HG03159 (cell line): ENCODE data around the gene CNNM1.

Experiments
- ATAC-seq: cut with Tn5 transposase; IDR thresholded peaks from one replicate; pipeline ENCODE4 v1.9.1; 2021; ENCODE audit warnings: mild to moderate bottlenecking, moderate library complexity; ENCODE audit not compliant: unreplicated experiment

CNNM1 gene

GRCh38 chr10:99443500-99443899, 114.3 kb downstream of the CNNM1 start:
- ATAC-seq, result no peak
